K562 (cell line): Measurements from ENCODE around the gene CDHR1. TPM values are rescaled to one million over a fixed set of nuclear protein-coding genes. Genes with fewer than 3 reads are reported as not detected.
A peak's percentile ranks its signal among the peaks of the same experiment; 100 is the strongest.

Experiments used
- ATAC-seq: fragments of 200-7000 bp; cut with Tn5 transposase; 3 replicates; pipeline ENCODE4 v1.9.1; 2020; ENCODE audit warnings: moderate library complexity
- BruUV-seq: library from RNA; stranded (reverse); fragments of 400-500 nt; replicated peaks from 2 replicates; lab custom pipeline; 2021; lab: Mats Ljungman, UMichigan
- CTCF ChIA-PET: fragments of 300-600 bp; formaldehyde crosslinking; extraction: SDS; loops from one replicate; lab custom pipeline; 2021; ENCODE audit warnings: low intra/inter-chr PET ratio; lab: Yijun Ruan, JAX
- POLR2A ChIA-PET: fragments of 300-600, 350-650 bp; sonication (Branson Sonifier 250); formaldehyde crosslinking; extraction: SDS; loops from one replicate; lab custom pipeline; 2021; ENCODE audit warnings: antibody characterized with exemption, inconsistent platforms; lab: Yijun Ruan, JAX
- DNase-seq, 4 experiments: peaks; one replicate each; pipeline versions ENCODE4 v3.0.0 to v3.0.0-alpha.2; 2011 to 2018; ENCODE audit warnings: low spot score in 3 of 4, mixed read lengths in 3 of 4; ENCODE audit errors: extremely low read depth in 1 of 4
- FAIRE-seq: peaks from 2 replicates; lab custom pipeline; 2011; peaks lifted over from hg19 to GRCh38; lab: Jason Lieb, UNC
- H2AFZ ChIP-seq: 2 replicates; pipeline ENCODE4 v1.6.0; 2011; ENCODE audit warnings: low read depth, low read length, control low read depth, inconsistent platforms
- H3K27ac ChIP-seq: fragments of 200-600 bp; 3 replicates; pipeline ENCODE4 v1.8.0; 2011; ENCODE audit warnings: low read depth, mild to moderate bottlenecking, control low read depth, inconsistent platforms, low read length, moderate library complexity, mixed read lengths; ENCODE audit errors: extremely low read depth
- H3K27me3 ChIP-seq, 2 experiments: fragments of 300-600 bp in 1 of 2; 2 replicates in 1 of 2; 3 replicates in 1 of 2; pipeline versions ENCODE4 v1.6.0 to v1.8.0; 2011; ENCODE audit warnings: inconsistent platforms in 2 of 2, low read length in 2 of 2, mild to moderate bottlenecking in 1 of 2, mixed read lengths in 1 of 2, moderate library complexity in 1 of 2; ENCODE audit not compliant: control insufficient read depth in 2 of 2, insufficient read depth in 2 of 2
- H3K36me3 ChIP-seq: fragments of 300-600 bp; 3 replicates; pipeline ENCODE4 v1.8.0; 2011; ENCODE audit warnings: mild to moderate bottlenecking, low read length, inconsistent platforms; ENCODE audit not compliant: control insufficient read depth, insufficient read depth
- H3K4me1 ChIP-seq, 2 experiments: fragments of 200-600 bp in 1 of 2; replicated peaks in 1 of 2; 2 replicates in 1 of 2; 3 replicates in 1 of 2; pipeline versions ENCODE4 v1.5.1 to v1.8.0; 2011; ENCODE audit warnings: inconsistent platforms in 2 of 2, low read length in 2 of 2, mild to moderate bottlenecking in 1 of 2, mixed read lengths in 1 of 2, moderate library complexity in 1 of 2; ENCODE audit not compliant: control insufficient read depth in 2 of 2, insufficient read depth in 2 of 2
- H3K4me2 ChIP-seq: 2 replicates; pipeline ENCODE4 v1.6.1; 2011; ENCODE audit warnings: low read length, control low read depth, inconsistent platforms, mixed read lengths; ENCODE audit not compliant: insufficient read depth
- H3K4me3 ChIP-seq: fragments of 200-600 bp; sonication (generic), shearing (Covaris generic); 2 replicates; pipeline ENCODE4 v1.5.1; 2016; ENCODE audit warnings: control low read depth, inconsistent platforms
- H3K79me2 ChIP-seq: fragments of 200-600 bp; 3 replicates; pipeline ENCODE4 v1.8.0; 2011; ENCODE audit warnings: low read length, inconsistent platforms; ENCODE audit not compliant: control insufficient read depth, insufficient read depth
- H3K9ac ChIP-seq, 2 experiments: 2 replicates each; pipeline versions ENCODE4 v1.6.0 to v1.6.1; 2011; ENCODE audit warnings: low read depth in 2 of 2, low read length in 2 of 2, control low read depth in 1 of 2, inconsistent platforms in 1 of 2, mild to moderate bottlenecking in 1 of 2, mixed read lengths in 1 of 2; ENCODE audit not compliant: insufficient read depth in 1 of 2
- H3K9me1 ChIP-seq: one replicate; pipeline ENCODE4 v1.6.0; 2011; ENCODE audit warnings: inconsistent platforms, mild to moderate bottlenecking, low read length, moderate library complexity; ENCODE audit not compliant: control insufficient read depth, insufficient read depth
- H3K9me3 ChIP-seq: replicated peaks from 2 replicates; pipeline ENCODE4 v1.5.1; 2011; ENCODE audit warnings: low read depth, low read length, inconsistent platforms; ENCODE audit not compliant: control insufficient read depth, insufficient read depth
- H4K20me1 ChIP-seq: replicated peaks from 2 replicates; pipeline ENCODE4 v1.6.1; 2011; ENCODE audit warnings: low read length, inconsistent platforms, mixed read lengths; ENCODE audit not compliant: control insufficient read depth, insufficient read depth
- AFF1 ChIP-seq, 2 experiments: fragments of 450-650 bp; IDR thresholded peaks; 2 replicates each; pipeline ENCODE4 v1.6.1; 2018; ENCODE audit warnings: mild to moderate bottlenecking in 2 of 2, low read depth in 1 of 2; ENCODE audit not compliant: partially characterized antibody in 2 of 2
- BRD4 ChIP-seq: fragments of 200-600 bp; sonication (generic); IDR thresholded peaks from 2 replicates; pipeline ENCODE4 v1.6.1; 2017; ENCODE audit warnings: inconsistent platforms
- EHMT2 ChIP-seq: fragments of 450-650 bp; IDR thresholded peaks from 2 replicates; pipeline ENCODE4 v1.6.1; 2018; ENCODE audit warnings: antibody characterized with exemption
- LCOR ChIP-seq: sonication (generic); formaldehyde crosslinking; IDR thresholded peaks from 2 replicates; pipeline ENCODE4 v1.8.0; 2022; ENCODE audit warnings: mild to moderate bottlenecking, missing genetic modification reagents
- MIER1 ChIP-seq: fragments of 450-650 bp; IDR thresholded peaks from 2 replicates; pipeline ENCODE4 v1.6.1; 2016; ENCODE audit warnings: antibody characterized with exemption, mild to moderate bottlenecking, low read depth
- PURB ChIP-seq: sonication (generic); formaldehyde crosslinking; IDR thresholded peaks from 2 replicates; pipeline ENCODE4 v1.9.0; 2021; ENCODE audit warnings: low read depth, mild to moderate bottlenecking, missing genetic modification reagents
- ZBTB33 ChIP-seq: sonication (generic); formaldehyde crosslinking; IDR thresholded peaks from 2 replicates; pipeline ENCODE4 v1.8.1; 2023; ENCODE audit warnings: mild to moderate bottlenecking, missing genetic modification reagents
- ZBTB7A ChIP-seq: IDR thresholded peaks from 2 replicates; pipeline ENCODE4 v1.6.1; 2011; ENCODE audit warnings: low read depth, mild to moderate bottlenecking, low read length, moderate library complexity, borderline replicate concordance; ENCODE audit not compliant: control insufficient read depth
- ZNF436 ChIP-seq: fragments of 250-450, 450-650 bp; sonication (Bioruptor Pico); formaldehyde crosslinking; IDR thresholded peaks from 2 replicates; pipeline ENCODE4 v1.7.0; 2020; ENCODE audit warnings: mild to moderate bottlenecking
- WGBS: fragments of 100-300 bp; shearing (Covaris generic); methylation state at CpG from one replicate; pipeline ENCODE4 v1.1.6; 2016; ENCODE audit warnings: low coverage, mixed read lengths; ENCODE audit not compliant: insufficient coverage; ENCODE audit errors: missing lambda C conversion rate; 5-methylcytosine and 5-hydroxymethylcytosine counted together
- in situ Hi-C: fragments of 300-500 bp; cut with MboI; formaldehyde crosslinking; loops from 4 replicates; pipeline ENCODE4 v1.15.0; 2018; ENCODE audit warnings: inconsistent platforms, mixed read lengths
- intact Hi-C: fragments of 100-400 bp; cut with micrococcal nuclease; formaldehyde crosslinking; loops from 2 replicates; pipeline ENCODE4 v1.14.2; 2022
- polyA plus RNA-seq, 8 experiments: library from polyadenylated mRNA; depleted of rRNA in 4 of 8; stranded (reverse) in 5 of 8; unstranded in 3 of 8; fragments of >200 nt; fragmentation: Nextera tagmentation in 2 of 8; fragmentation: Illumina TruSeq in 1 of 8; extraction: Ambion mirVana in 2 of 8; extraction: Trizol in 1 of 8; gene quantifications; 2 replicates each; pipeline versions ENCODE4 v1.2.1 to v1.2.3, GENCODE V29; 2011 to 2014; ENCODE audit warnings: inconsistent platforms in 1 of 8, missing spikeins in 1 of 8
- total RNA-seq, 7 experiments: library from RNA; depleted of rRNA in 6 of 7; stranded (reverse); fragments of >200 nt in 6 of 7; fragmentation: Illumina TruSeq in 2 of 7; extraction: Trizol in 2 of 7; gene quantifications; 2 replicates each; pipeline versions ENCODE4 v1.2.1 to v1.2.3, GENCODE V29; 2011 to 2021; ENCODE audit warnings: low replicate concordance in 1 of 7

The CDHR1 gene
- total and polyA plus RNA-seq, 9 of the 15 experiments (the other 6 are each of a cell fraction or from before 2014, with no cell fraction given): 0.03 to 0.99 (median 0.20) TPM

GRCh38 chr10:84224411-84225028 is 30.2 kb downstream of the CDHR1 start:
- peaks cover 0 to 14% of the 10 kb centered on the region in 2 experiments; a peak in 3 of 5 replicates for H3K27me3 ChIP-seq
- H3K4me2 ChIP-seq: no peak overlapping the region
- H3K9me3 ChIP-seq: no peaks in the 10 kb centered on the region
- DNase-seq (peak; percentile 32 to 59 (median 46)), FAIRE-seq (no peak), ATAC-seq (peak; percentile 57; the same call in 2 of the 3 replicates)
- CTCF ChIA-PET: no interaction called here
- intact Hi-C loops: no loop called here
- H3K4me3 ChIP-seq: no peak overlapping the region
- no peaks in the 10 kb centered on the region for H4K20me1 ChIP-seq
- H3K79me2 ChIP-seq: no peaks in the 10 kb centered on the region
- WGBS: 1% methylated on average over 6 of the region's 6 CpGs
- BruUV-seq: no TSS peak
- H3K9ac ChIP-seq: no peak overlapping the region
- no peaks in the 10 kb centered on the region for H3K4me1 ChIP-seq
- H3K27ac ChIP-seq: no peak overlapping the region
- in situ Hi-C loops: no loop called here
- POLR2A ChIA-PET: interaction anchor here (0.5 kb wide), 1 partner anchor 24 kb away, joined by 3 read pairs; no protein-coding TSS in a partner anchor
- H2AFZ ChIP-seq: no peak overlapping the region
- H3K9me1 ChIP-seq: no peaks in the 10 kb centered on the region
- no peaks in the 10 kb centered on the region for H3K36me3 ChIP-seq
- TF ChIP-seq MIER1 (peak; percentile 90), PURB (CRISPR knock-in tag) (no peak), BRD4 (no peak), ZBTB7A (peak; percentile 32; the same call in 1 of the 2 replicates), ZNF436 (CRISPR knock-in tag) (no peak), EHMT2 (peak; percentile 93), ZBTB33 (no peak), LCOR (CRISPR knock-in tag) (no peak), AFF1 (IDR thresholded peaks at IDR 0.05; ENCODE audit: low read depth in 1 of 2, partially characterized antibody in 2 of 2) (peak in 1 of 2 experiments; percentile 47)
